Glomerular endothelial cell (primary cell): ENCODE results near the gene PRAME. TPM values are rescaled to one million over a fixed set of nuclear protein-coding genes. Genes with fewer than 3 reads are reported as not detected.
"Not testable (repeated sequence)": the region's sequence is repeated elsewhere in the genome, so short reads cannot be mapped to it uniquely, and the experiment has no call there.

Experiments
- DNase-seq: peaks from one replicate; pipeline ENCODE4 v3.0.0-alpha.2; 2011; ENCODE audit warnings: low read depth, low spot score; ENCODE audit errors: extremely low read depth
- total RNA-seq: library from RNA; depleted of rRNA; stranded (reverse); fragments of >200 nt; gene quantifications from 2 replicates; pipeline ENCODE4 v1.2.3, GENCODE V29; 2015

PRAME gene
- total RNA-seq, 1 donor from 2014 or later, result not detected

DNA sequence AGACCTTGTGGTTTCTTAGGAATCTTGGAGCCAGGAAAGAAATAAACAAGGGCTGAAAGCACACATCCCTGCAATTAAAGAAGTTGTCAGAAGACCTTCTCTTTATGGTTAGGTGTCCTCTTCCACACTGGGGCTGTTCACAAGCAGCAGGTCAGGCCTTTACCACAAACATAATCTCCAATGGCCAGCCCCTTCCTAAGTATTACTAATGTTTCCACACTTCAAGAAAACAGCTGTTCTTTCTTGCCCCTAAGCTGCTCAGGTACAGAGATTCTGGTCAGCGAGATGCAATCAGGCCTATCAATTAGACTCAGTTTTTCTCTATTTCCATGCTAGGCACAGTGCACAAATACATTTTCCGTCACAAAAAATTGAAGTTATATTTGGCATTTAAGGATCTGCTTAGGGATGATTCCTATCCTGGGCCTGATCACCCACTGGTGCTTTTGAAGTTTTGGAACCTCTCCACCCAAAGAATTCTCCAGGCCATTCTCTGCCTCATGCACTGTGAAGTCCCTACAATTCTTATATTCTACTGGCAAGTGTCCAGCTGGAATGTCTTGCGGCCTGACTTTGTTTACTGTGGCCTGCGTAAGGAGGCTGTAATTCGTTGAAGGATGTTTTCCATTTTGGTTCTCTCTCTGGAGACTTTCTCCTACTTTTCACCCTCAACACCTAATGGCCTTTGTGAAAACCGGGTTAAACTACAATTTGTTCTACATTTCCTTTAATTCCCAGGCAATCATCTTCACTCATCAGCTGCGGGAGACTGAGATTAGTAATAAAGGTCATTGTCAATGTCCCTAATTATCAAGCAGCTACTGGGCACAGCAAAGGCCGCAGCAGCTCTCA lies 5.1 kb downstream of the PRAME start:
- no peak for DNase-seq

DNA sequence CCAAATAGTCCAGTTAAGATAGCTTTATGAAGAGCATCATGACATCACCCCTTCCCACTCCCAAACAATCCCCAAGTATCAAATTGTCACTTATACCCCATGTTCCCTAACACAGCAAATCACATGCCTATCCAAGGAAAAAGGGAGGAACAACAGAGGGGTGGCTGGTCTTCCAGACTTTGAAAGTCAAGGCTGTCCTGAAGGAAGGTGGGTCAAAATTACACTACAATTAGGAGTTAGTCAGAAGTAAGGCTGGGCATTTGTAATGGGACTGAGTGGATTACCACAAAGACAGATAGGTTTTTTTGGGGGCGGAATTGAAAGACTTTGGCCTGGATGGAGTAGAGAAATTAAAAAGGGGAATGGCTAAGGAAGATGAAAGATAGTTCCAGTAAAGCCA lies 5.9 kb downstream of the PRAME start:
- DNase-seq, result no peak

GRCh38 chr22:22552630-22553029 lies 6.4 kb downstream of the PRAME start:
- DNase-seq, result no peak

GRCh38 chr22:22550789-22551434 lies 8.2 kb downstream of the PRAME start:
- no peak for DNase-seq

DNA sequence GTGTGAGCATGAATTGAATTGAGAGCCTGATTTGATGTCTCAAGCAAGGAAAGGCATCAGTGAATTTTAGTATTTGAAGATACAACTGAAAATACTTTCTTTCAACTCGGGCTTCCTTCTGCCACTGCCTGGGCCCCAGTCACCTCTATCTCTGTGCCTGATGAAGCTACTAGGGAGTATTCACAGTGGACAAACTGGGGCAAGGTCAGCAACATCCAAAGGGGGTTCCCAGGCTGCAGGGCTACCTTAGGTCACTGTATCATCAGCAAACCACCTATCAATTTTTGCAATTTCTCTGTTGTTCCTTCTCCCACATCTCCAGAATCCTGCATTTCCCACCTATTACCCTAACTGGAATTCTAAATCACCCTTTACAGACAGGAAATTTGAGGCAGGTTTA lies 10.2 kb downstream of the PRAME start:
- DNase-seq, result no peak

DNA sequence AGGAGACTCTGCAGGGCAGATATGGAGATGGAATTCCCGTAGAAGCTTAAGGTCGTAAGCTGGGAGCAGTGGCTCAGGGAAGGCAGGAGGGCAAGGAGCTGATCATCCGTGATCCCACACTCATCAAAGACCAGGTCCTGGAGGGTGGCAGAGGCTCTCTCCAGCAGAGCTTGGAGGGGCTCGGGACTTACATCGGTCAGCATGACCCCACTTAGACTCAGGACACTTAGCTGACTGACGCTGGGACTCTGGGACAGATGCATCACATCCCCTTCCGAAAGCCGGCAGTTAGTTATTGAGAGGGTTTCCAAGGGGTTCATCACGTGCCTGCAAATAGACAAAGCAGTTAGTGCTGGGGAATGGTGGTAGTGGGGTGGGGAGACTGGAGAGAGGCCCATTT lies 10.7 kb downstream of the PRAME start:
- DNase-seq, result no peak

GRCh38 chr22:22547692-22548300 lies 11.3 kb downstream of the PRAME start:
- DNase-seq, result no peak

- no peak for DNase-seq
Measured at GRCh38 chr22:22547226-22547625, 11.8 kb downstream of the PRAME start.

GRCh38 chr22:22546490-22546889 lies 12.6 kb downstream of the PRAME start:
- no peak for DNase-seq

DNA sequence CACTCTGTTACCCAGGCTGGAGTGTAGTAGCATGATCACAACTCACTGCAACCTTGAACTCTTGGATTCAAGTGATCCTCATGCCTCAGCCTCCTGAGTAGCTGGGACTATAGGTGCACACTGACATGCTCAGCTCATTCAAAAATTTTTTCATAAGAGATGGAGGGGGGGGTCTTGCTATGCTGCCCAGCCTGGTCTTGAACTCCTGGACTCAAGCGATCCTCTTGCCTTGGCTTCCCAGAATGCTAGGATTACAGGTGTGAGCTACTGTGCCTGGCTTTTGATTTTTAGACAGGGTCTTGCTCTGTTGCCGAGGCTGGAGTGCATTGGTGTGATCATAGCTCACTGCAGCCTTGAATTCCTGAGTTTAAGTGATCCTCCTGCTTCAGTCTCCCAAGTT lies 14.0 kb downstream of the PRAME start:
- DNase-seq, result no peak

DNA sequence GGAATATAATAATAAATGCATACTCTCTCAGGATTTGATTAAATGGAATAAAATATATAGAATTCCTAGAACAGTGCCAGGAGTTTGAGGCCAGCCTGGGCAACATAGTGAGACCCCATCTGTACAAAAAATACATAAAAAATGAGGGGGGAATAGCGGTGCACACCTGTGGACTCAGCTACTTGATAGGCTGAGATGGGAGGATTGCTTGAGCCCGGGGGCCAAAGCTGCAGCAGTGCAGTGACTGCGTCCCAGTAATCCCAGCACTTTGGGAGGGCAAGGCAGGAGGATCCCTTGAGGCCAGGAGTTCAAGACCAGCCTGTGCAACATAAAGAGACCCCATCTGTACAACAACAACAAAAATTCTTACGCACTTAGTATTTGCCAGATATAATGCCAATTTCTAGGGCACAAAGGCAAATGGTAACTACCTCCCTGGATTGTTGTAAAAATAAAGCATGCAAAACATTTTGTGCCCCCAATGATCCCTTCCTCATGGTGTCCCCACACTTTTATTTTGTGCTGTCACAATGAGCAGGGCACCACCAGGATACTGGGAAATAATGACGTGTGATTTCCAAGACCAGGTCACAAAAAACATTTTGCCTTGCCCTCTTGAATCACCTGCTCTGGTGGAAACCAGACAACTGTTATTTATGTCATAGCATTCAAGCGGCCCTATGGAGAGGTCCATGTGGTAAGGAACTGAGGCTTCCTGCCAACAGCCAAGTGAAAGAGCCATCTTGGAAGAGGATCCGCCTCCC lies 20.7 kb downstream of the PRAME start:
- no peak for DNase-seq

GRCh38 chr22:22536916-22537315 lies 22.1 kb downstream of the PRAME start:
- no peak for DNase-seq

DNA sequence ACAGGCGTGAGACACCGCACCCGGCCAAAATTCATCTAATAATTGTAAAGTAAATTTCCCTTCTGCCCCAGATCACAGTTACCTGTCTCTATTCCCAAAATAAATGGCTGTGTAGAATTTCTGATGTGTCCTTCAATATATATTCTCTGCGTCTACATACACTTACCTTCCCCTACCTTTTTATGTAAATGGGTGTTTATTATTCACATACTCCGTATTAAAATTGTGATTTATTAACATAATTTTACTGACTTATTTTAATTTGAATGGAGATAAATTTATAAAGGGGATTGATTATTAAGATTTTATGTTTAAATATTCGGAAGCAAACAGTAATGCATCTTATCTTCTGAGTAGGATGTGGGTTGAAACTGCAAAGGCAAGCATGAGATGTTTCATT lies 22.6 kb downstream of the PRAME start:
- no peak for DNase-seq

DNA sequence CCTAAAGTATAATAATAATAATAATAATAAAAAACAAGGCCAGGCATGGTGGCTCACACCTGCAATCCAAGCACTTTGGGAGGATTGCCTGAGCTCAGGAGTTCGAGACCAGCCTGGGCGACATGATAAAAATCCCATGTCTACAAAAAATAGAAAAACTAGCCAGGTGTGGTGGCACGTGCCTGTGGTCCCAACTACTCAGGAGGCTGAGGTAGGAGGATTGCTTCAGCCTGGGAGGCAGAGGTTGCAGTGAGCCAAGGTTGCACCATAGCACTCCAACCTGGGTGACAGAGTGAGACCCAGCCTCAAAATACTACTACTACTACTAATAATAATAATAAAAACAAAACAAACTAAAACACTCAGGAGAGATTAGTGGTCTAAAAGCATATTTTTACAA lies 23.4 kb downstream of the PRAME start:
- no peak for DNase-seq

DNA sequence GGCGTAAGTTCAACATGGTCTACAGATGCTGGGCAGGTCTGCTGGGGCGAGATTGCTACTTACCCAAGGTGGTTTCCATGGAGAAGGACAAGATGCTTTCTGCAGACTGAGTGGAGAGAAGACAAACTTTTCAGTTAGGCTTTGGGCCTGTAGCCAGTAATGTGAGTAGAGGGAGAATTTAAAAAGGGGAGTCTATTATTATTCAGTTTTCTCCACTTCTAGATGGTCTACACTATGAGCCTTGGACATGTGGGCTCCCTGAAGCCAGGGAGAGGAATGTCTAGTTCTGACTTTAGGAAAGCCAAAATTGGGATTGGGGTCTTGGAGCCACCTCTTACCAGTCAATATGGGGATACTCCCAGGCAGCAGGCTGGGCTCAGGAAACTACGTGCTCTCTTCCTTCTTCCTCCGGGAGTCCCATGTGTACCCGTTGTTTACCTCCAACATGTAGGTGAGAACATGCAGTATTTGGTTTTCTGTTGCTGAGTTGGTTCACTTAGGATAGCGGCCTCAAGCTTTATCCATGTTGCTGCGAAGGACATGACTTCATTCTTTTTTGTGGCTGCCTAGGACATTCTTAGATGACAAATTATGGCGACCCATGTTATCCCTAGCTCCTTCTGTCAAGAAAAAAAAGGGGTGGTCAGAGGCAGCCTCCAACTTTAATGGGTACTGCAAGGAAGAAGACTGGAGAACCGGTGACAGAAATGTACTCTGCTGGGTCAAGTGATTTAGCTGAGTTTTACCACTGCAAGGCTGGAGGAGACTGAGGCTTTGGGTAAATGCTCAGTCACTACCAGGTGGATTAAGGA lies 24.3 kb downstream of the PRAME start:
- DNase-seq, result no peak

DNA sequence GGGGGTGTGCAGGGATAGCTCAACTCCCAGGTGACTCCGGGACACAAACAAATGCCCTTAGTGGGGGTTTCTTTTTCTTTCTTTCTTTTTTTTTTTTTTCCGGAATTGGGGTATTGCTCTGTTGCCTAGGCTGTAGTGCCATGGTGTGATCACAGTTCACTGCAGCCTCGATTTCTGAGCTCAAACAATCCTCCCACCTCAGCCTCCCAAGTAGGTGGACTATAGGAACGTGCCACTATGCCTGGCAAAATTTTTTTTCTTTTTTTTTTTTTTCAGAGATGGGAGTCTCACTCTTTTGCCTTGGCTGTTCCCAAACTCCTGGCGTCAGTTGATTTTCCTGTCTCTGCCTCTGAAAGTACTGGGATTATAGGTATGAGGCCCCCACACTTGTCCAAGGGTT lies 25.2 kb downstream of the PRAME start:
- DNase-seq, result no peak

- no peak for DNase-seq
Measured at GRCh38 chr22:22533417-22533816, 25.6 kb downstream of the PRAME start.

GRCh38 chr22:22532547-22533071 lies 26.5 kb downstream of the PRAME start:
- DNase-seq, result not testable (repeated sequence)

- no peak for DNase-seq
Measured at GRCh38 chr22:22531770-22532546, 27.1 kb downstream of the PRAME start.
